Muscle of arm (tissue), 14 donors: Measurements from ENCODE around the gene RAB4B. TPM values are rescaled to one million over a fixed set of nuclear protein-coding genes. Genes with fewer than 3 reads are reported as not detected.
"Not testable (repeated sequence)": the region's sequence is repeated elsewhere in the genome, so short reads cannot be mapped to it uniquely, and the experiment has no call there.

Experiments used
- DNase-seq: peaks from one replicate; pipeline ENCODE4 v3.0.0-alpha.2; 2013
- long read RNA-seq, 11 donors: transcript quantifications; one replicate each; lab custom pipeline, GENCODE V29; 2026
- polyA plus RNA-seq, 12 donors: library from polyadenylated mRNA; unstranded; fragments of 120-200 nt; gene quantifications; one replicate each; pipeline ENCODE4 v1.2.1, GENCODE V29; 2013; ENCODE audit not compliant: insufficient read length in 12 of 12

Gene RAB4B, protein sequence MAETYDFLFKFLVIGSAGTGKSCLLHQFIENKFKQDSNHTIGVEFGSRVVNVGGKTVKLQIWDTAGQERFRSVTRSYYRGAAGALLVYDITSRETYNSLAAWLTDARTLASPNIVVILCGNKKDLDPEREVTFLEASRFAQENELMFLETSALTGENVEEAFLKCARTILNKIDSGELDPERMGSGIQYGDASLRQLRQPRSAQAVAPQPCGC
- 10 to 100 TPM in 1 of 12 donors, 1 to 10 TPM in 9, not detected in 2; 6.3 to 10.5 (median 8.3) TPM for polyA plus RNA-seq
- long read RNA-seq, donor 1, transcript RAB4B-201 (8 exons, 1,133 nt), result major isoform, 9 of 10 reads
- long read RNA-seq, donor 1, partial matches to known transcripts, result 0 of 10 reads
- long read RNA-seq, donor 1, other reads (novel, unspliced or antisense), result 0 of 10 reads
- long read RNA-seq, donor 2, partial matches to known transcripts, result 0 of 3 reads
- long read RNA-seq, donor 2, other reads (novel, unspliced or antisense), result 0 of 3 reads
- long read RNA-seq, donor 3, partial matches to known transcripts, result 0 of 2 reads
- long read RNA-seq, donor 3, other reads (novel, unspliced or antisense), result 0 of 2 reads
- long read RNA-seq, donor 4, transcript RAB4B-201 (8 exons, 1,133 nt), result major isoform, 5 of 6 reads
- long read RNA-seq, donor 4, partial matches to known transcripts, result 0 of 6 reads
- long read RNA-seq, donor 4, other reads (novel, unspliced or antisense), result 0 of 6 reads
- long read RNA-seq, donor 5, partial matches to known transcripts, result 0 of 9 reads
- long read RNA-seq, donor 5, other reads (novel, unspliced or antisense), result 0 of 9 reads
- long read RNA-seq, donor 6, partial matches to known transcripts, result 0 of 1 reads
- long read RNA-seq, donor 6, other reads (novel, unspliced or antisense), result 0 of 1 reads
- long read RNA-seq, donor 7, partial matches to known transcripts, result 0 of 3 reads
- long read RNA-seq, donor 7, other reads (novel, unspliced or antisense), result 0 of 3 reads
- long read RNA-seq, donor 8, partial matches to known transcripts, result 0 of 7 reads
- long read RNA-seq, donor 8, other reads (novel, unspliced or antisense), result 0 of 7 reads
- long read RNA-seq, donor 9, partial matches to known transcripts, result 0 of 6 reads
- long read RNA-seq, donor 9, other reads (novel, unspliced or antisense), result 0 of 6 reads
- long read RNA-seq, donor 10, transcript RAB4B-201 (8 exons, 1,133 nt), result major isoform, 5 of 8 reads
- long read RNA-seq, donor 10, partial matches to known transcripts, result 0 of 8 reads
- long read RNA-seq, donor 10, other reads (novel, unspliced or antisense), result 0 of 8 reads
- long read RNA-seq, donor 11, transcript RAB4B-201 (8 exons, 1,133 nt), result major isoform, 6 of 8 reads
- long read RNA-seq, donor 11, partial matches to known transcripts, result 0 of 8 reads
- long read RNA-seq, donor 11, other reads (novel, unspliced or antisense), result 0 of 8 reads

DNA sequence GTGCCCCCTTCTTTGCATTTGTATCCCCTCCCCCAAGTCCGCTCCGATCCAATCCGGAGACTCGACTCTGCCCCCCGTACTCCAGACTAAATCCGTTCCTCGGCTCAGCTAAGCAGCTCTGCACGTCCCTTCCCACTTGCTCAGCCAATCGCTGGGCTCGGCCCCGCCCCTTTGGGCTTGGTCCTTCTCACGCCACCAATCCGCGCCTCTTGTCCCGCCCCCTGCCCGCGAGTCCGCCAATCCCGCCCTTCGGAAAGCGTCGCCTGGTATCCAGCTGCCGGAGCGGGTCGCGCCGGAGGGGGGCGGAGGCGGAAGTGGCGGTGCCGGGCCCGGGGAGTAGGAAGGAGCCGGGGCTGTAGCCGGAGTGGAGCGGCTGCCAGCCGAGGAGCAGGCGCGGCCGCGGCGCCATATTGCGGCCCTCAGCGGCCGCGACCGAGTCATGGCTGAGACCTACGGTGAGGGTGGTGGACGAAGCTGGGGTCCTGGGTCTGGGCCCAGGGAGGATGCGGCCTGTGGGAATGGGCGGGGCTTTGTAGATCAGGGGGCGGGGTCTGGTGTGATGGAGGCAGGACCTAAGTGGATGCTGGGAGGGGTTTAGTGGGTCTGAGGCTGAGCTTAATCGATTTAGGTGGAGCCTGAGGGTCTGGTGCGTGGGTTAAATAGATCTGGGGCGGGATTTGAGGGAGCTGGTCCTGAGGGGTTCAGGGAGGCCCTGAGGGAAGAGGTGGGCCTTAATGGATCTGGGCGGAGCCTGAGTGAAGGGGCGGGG lies at the start of gene RAB4B:
RAB4B (plus strand) TSS at position 311 of the 769 bp plus-strand sequence; CDS start at position 440, 129 bp downstream.
- DNase-seq, result peak; percentile 100

DNA sequence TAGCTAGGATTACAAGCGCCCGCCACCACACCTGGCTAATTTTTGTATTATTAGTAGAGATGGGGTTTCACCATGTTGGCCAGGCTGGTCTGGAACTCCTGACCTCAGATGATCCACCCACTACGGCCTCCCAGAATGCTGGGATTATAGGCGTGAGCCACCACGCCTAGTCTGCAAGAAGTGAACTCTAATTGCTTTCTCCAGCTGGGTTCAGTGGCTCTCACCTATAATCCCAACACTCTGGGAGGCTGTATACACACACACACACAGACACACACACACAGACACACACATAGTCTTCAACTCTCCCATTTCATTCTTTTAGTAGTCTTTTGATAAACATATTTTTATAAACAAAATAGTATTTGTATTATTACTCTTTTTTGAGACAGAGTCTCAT lies 48.0 kb upstream of the RAB4B start:
- not testable (repeated sequence) for DNase-seq

DNA sequence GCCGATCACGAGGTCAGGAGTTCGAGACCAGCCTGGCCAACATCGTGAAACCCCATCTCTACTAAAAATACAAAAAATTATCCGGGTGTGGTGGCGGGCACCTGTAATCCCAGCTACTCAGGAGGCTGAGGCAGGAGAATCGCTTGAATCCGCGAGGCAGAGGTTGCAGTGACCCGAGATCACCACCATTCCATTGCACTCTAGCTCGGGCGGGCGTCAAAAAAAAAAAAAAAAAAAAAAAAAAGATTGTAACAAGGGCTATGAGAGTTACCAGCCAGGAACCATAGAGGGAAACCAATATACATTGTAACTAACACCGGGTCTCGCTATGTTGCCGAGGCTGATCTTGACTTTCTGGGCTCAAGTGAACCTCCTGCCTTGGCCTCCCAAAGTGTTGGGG lies 45.7 kb upstream of the RAB4B start:
- not testable (repeated sequence) for DNase-seq

DNA sequence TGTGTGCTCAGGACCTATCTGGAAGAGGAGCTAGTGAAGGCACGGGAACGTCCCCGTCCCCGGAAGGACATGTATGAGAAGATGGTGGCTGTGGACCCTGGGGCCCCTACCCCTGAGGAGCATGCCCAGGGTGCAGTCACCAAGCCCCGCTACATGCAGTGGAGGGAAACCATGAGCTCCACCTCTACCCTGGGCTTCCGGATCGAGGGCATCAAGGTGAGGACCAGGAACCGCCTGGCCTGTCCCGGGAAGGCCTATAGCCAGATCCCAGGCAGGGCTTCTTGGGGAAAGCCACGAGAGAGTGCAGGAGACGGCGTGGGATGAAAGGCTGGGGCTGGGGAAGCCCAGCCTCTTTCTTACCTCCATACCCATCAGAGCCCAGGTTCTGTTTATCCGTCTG lies 44.9 kb upstream of the RAB4B start:
- DNase-seq, result no peak

DNA sequence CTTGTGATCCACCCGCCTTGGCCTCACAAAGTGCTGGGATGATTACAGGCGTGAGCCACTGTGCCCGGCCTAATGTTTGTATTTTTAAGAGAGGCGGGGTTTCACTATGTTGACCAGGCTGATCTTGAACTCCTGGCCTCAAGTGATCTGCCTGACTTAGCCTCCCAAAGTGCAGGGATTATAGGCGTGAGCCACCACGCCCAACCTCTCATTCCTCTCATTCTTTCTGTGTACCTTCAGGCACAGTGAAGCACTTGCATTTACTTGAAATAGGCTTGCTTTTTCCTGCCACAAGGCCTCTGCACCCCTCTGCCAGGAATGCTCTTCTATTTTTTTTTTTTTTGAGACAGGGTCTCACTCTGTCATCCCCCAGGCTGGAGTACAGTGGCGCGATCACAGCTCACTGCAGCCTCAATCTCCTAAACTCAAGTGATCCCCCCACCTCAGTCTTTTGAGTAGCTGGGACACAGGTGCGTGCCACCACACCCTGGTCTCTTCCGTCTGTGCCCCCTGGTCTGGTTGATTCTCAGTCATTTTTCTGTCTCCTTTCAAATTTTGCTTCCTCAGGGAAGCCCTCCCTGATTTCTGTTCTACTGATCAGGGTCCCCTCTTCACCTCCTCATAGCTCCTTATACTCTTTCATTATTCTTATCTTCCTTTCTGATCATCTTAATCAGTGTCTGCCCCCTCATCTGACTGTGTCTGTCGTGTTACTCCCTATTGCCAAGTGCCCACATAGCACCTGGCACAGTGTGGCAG lies 42.9 kb upstream of the RAB4B start:
- DNase-seq, result no peak

DNA sequence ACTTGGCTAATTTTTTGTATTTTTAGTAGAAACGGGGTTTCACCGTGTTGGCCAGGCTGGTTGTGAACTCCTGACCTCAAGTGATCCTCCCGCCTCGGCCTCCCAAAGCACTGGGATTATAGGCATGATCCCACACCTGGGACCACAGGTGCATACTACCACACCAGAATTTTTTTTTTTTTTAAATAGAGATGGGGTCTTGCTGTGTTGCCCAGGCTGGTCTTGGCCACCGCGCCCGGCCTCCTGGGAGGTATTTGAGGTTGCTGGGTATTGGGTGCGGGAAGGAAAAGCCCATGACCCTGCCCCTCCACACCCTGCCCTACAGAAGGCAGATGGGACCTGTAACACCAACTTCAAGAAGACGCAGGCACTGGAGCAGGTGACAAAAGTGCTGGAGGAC lies 41.4 kb upstream of the RAB4B start:
- no peak for DNase-seq

DNA sequence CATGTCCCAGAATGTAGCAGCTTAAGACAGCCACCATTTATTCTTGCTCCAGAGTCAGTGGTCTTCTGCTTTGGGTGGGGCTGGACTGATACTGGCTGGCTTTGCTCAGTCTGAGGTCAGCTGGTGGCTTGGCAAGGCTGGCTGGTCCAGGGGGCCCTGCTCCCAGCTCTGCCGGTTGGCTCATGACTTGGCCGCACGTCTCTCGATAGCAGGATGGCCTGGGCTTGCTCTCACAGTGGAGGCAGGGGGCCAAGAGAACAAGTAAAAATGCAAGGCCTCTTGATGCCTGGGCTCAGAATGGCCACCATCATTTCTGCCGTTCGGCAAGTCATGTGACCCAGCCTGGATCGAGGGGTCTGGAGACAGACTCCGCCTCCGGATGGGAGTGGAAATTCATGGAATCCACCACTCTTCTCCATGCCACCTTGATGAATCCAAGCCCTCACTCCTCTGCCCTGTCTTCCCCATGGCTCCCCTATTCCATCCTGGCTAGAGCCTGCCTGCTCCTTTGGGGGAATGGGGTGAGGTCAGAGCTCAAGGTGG lies 40.9 kb upstream of the RAB4B start:
- no peak for DNase-seq

DNA sequence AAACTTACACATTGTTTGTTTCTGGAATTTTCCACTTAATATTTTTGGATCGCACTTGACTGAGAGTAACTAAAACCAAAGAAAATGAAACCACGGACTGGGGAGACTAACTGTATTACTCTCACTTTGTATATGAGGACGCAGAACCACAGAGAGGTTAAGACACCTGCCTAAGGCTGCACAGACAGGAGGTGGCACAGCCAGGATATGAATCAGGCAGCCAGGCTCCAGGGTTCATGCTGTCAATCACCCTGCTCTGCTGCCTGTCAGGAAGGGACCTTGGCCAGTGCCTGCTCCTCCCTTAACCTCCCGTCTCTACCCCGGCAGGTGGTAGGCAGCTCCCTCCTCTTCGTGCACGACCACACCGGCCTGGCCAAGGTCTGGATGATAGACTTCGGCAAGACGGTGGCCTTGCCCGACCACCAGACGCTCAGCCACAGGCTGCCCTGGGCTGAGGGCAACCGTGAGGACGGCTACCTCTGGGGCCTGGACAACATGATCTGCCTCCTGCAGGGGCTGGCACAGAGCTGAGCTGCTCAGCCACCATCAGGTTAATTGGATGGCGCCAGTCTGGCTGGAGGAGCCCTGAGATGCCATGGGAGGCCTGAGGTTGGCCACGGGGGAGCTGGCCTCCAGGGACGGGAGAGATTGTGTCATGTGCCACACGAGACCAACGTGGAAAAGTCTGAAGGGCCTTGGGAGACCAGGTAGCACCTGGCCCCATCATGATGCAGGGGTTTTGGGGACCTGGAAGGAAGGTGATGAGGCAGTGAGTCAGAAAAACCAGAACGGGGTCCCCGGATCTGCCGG lies 38.8 kb upstream of the RAB4B start:
- DNase-seq, result no peak

DNA sequence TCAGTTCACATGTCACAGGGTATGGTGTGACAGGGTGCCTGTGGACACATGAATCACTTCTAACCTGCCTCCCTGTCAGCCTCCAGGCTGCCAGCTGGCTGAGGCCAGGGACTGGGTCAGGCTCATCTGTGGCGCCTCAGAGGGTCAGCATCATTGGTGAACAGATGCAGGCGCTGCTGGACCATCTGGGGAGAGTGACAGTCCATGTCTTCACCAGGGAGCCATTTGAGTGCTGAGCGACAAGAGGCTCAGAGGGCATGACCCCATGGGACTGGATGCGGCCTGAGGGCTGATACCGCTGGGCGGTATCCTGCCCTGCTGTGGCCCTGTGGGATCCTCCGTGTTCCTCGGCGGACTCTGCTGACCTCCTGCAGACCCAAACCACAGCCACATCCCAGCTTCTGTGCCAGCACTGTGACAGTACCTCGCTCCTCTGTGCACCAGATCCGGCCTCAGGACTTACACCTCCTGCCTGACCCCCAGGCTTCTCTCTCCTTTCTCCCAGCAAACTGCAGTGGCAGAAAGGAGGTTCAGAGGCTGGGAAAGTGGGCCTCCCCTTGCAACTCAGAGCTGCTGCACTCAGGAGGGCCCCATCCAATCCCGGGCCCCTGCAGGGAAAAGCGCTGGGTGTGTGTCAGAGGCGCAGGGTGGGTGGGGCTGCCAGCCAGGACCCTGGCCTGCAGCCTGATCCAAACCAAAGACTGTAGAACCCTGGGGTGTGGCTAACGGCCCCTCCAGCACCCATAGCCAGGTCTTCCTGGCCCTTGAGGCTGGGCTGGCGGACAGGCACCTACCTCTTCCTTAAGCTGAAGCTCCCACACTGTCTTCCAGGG lies 38.0 kb upstream of the RAB4B start:
- DNase-seq, result no peak

DNA sequence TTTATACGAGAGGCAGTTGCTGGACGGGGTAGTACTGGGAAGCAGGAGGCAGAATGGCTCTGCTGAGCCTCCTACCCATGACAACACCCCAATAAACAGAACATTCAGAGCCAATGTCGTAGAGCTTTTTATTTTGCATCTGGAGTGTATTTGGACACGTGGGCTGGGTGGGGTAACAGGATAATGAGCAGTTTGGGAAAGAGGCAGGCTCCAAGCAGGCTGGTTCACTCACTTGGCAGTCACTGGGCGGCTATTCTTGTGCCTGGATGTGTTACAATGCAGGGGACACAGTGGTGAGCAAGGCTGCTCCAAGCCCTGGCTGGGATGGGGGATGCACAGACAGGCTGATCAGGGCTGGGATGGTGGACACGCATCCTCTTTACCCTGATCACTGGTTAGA lies 37.3 kb upstream of the RAB4B start:
- DNase-seq, result no peak

DNA sequence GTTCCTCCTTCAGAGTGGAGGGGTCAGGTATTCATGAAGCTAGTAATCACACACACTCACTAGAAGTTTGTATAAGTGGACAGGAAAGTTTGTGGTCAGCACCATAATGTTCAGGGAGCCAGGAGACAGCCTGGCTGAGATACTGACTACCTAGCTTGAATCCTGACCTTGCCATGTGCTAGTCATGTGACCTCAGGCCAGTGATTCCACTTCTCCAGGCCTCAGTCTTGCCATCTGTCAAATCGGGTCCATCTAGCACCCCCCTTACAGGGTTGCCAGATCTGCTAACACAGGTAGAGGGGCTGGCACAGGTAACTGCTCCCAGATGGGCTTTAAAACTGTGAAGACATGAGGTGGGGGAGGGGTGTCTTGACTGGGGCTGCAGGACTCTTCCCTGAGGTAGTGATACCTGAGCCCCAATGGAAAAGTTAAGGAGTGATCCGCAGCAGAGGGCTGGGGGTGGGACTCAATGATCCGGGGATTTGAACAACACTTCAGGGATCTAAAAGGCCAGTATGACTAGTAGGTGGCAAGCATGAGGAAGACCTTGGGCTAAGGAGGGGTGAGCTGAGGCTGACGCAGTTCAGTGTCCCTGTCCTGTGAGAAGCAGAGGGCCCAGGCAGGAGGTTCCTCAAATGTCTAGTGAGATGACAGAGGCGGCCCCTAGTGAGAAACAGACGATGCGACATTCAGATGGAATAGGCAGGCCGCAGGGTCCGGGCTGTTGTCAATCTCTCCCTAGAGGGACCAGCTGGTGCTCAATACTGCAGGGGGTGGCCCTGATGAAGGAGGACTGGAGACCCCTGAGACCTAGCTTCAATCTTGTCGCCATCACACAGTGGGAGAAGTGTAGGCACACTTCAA lies 36.3 kb upstream of the RAB4B start:
- DNase-seq, result no peak

DNA sequence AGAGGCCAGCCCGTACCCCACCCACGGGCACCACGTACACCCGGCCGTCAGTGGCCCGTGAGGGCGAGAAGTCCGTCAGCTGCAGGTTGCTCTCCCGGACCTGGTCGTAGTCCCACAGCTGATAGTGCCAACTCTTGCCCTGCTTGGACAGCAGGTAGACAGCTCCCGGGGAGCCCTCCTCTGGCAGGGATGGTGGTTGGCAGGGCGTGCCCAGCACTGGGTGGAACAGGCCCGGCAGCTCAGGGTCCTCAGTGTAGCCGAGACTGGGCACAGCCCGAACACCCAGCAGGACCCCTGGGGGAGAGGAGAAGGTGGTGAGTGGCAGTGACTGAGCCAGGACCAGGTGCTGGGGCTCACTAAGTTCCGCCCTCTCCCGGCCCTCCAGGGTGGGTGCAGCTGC lies 35.6 kb upstream of the RAB4B start:
- no peak for DNase-seq

DNA sequence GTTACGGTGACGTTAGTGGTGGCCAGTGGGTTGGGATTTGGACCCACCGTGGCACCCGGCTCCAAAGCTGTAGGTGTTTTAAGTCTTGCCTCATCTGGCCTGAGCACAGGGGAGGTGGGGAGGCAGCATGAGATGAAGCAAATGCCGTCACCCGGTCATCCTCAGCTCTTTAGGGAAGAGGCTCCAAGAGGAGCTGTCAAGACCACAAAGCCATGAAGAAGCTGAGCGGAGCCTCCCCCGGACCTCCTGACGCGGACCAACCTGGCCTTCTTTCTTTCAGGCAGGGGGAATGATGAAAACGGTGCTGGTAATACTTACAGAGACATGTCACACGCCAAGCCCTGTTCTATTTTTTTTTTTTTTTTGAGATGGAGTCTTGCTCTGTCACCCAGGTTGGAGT lies 35.2 kb upstream of the RAB4B start:
- DNase-seq, result no peak

DNA sequence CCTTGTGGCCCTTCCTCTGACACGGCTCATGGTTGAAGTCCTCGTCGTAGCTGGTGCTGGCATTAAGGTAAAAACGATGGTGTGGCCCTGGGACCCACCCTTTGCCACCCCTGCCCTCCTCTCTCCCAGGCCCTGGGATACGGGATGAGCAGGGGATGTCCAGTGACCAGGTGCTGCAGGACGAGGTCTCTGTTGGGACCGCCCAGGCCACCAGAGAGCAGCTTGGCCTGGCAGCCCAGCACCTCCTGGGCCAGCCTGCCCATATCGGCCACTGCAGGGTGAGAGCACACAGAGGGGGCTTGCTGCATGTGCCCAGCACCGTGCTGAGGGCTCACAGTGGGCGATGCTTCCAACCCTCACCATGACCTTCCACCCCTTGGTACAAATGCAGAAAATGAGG lies 34.1 kb upstream of the RAB4B start:
- no peak for DNase-seq

DNA sequence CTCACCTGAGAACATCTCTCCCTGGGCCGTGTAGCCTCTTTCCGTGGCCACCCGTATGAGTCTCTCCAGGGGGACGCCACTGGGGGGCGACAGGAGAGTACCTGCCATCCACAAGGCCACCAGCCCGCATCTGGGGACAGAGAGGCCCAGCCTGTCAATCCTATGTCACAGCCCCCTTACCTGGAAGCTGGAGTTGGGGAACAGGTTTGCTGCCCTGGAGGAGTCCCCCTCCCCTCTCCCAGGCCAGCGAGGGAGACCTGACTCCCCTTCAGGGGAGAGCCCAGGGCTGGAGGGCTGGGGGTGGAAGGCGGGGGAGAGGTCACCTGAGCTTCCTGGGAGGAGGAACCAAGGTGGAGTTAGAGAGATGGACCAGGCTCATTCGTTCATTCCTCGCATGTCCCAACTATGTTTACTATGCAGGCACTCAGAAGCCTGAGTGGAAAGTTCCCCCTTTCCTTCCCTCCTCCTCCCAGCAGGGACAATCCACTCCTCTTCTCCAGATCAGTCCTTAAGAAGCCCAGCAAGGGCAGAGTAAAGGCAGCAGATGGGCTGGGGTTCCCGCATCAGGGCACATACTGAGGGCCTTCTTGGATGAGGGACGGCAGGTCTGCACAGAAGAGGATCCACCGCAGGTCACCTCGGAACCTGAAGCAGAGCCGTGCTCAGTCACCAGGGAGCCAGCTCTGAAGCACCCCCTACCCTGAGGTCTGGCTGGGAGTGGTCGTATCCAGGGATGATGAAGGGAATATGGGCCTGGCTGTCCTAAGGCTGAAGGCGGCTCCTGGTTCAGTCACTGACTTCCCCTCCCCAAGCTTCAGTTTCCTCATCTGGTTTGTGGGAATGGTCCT lies 33.3 kb upstream of the RAB4B start:
- no peak for DNase-seq

DNA sequence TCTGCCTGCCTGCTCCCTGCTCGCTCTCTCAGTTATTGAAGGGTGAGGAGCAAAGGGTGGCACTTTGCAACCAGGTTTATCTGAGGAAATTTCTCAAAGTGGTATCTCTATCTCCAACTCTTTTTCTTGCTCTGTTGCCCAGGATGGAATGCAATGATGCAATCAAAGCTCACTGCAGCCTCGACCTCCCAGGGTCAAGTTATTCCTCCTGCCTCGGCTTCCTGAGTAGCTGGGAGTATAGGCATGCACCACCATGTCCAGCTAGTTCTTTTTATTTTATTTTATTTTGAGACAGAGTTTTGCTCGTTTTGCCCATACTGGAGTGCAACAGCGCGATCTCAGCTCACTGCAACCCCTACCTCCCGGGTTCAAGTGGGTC lies 32.7 kb upstream of the RAB4B start:
- DNase-seq, result no peak
